ENCODE results near the gene ELMOD3.
"Not testable (repeated sequence)": the region's sequence is repeated elsewhere in the genome, so short reads cannot be mapped to it uniquely, and the experiment has no call there.

ELMOD3 gene

GRCh38 chr2:85329181-85329651 is 25.4 kb upstream of the ELMOD3 start:
- DNase-seq (ENCODE audit: low read depth, low spot score) = no peak

- DNase-seq (ENCODE audit: low read depth, low spot score) = not testable (repeated sequence)
Measured at GRCh38 chr2:85329701-85330100, 24.9 kb upstream of the ELMOD3 start.

GRCh38 chr2:85330839-85331636 is 23.5 kb upstream of the ELMOD3 start:
- no peak for DNase-seq (ENCODE audit: low read depth, low spot score)

- not testable (repeated sequence) for DNase-seq (ENCODE audit: low read depth, low spot score)
Measured at GRCh38 chr2:85333877-85334276, 20.7 kb upstream of the ELMOD3 start.

GRCh38 chr2:85334928-85335327 is 19.6 kb upstream of the ELMOD3 start:
- DNase-seq (ENCODE audit: low read depth, low spot score) = no peak

GRCh38 chr2:85340034-85340892 is 14.3 kb upstream of the ELMOD3 start:
- DNase-seq (ENCODE audit: low read depth, low spot score) = no peak

- no peak for DNase-seq (ENCODE audit: low read depth, low spot score)
Measured at GRCh38 chr2:85341269-85342029, 13.1 kb upstream of the ELMOD3 start.

GRCh38 chr2:85342156-85342555 is 12.4 kb upstream of the ELMOD3 start:
- peak; percentile 36 for DNase-seq (ENCODE audit: low read depth, low spot score)

GRCh38 chr2:85343207-85343895 is 11.2 kb upstream of the ELMOD3 start:
- DNase-seq (ENCODE audit: low read depth, low spot score) = not testable (repeated sequence)

- DNase-seq (ENCODE audit: low read depth, low spot score) = no peak
Measured at GRCh38 chr2:85344356-85344954, 10.1 kb upstream of the ELMOD3 start.

GRCh38 chr2:85347599-85347998 is 7.0 kb upstream of the ELMOD3 start:
- DNase-seq (ENCODE audit: low read depth, low spot score) = no peak

GRCh38 chr2:85353876-85354285 is 688 bp upstream of the ELMOD3 start:
- DNase-seq (ENCODE audit: low read depth, low spot score) = no peak

- DNase-seq (ENCODE audit: low read depth, low spot score) = no peak
Measured at GRCh38 chr2:85355073-85355410, 473 bp downstream of the ELMOD3 start.

- no peak for DNase-seq (ENCODE audit: low read depth, low spot score)
Measured at GRCh38 chr2:85355521-85355920, 952 bp downstream of the ELMOD3 start.

- DNase-seq (ENCODE audit: low read depth, low spot score) = no peak
Measured at GRCh38 chr2:85356186-85356585, 1.6 kb downstream of the ELMOD3 start.

- DNase-seq (ENCODE audit: low read depth, low spot score) = no peak
Measured at GRCh38 chr2:85357736-85358135, 3.2 kb downstream of the ELMOD3 start.

- not testable (repeated sequence) for DNase-seq (ENCODE audit: low read depth, low spot score)
Measured at GRCh38 chr2:85362653-85363387, 8.3 kb downstream of the ELMOD3 start.

- DNase-seq (ENCODE audit: low read depth, low spot score) = no peak
Measured at GRCh38 chr2:85367180-85367579, 12.6 kb downstream of the ELMOD3 start.

- no peak for DNase-seq (ENCODE audit: low read depth, low spot score)
Measured at GRCh38 chr2:85368921-85369320, 14.4 kb downstream of the ELMOD3 start.

GRCh38 chr2:85369500-85369899 is 14.9 kb downstream of the ELMOD3 start:
- no peak for DNase-seq (ENCODE audit: low read depth, low spot score)

All from ELF-1 (cell line).